Measurements from ENCODE around the gene PIK3R5.

- no peak for TF ChIP-seq CTCF (IDR thresholded peaks at IDR 0.05; ENCODE audit: borderline replicate concordance, extremely low read depth, low read length, poor library complexity, severe bottlenecking)
- TF ChIP-seq EZH2 (IDR thresholded peaks at IDR 0.05; ENCODE audit: borderline replicate concordance, low read depth, low read length, severe bottlenecking): no peak
These were observed 43.6 kb upstream of the PIK3R5 start for GRCh38 chr17:9009096-9009495.

Measured in DND-41 (cell line).